ENCODE data around the gene RPLP2. TPM values are rescaled to one million over a fixed set of nuclear protein-coding genes. Genes with fewer than 3 reads are reported as not detected.

Gene RPLP2
- total RNA-seq, 1 donor from 2014 or later = 663 TPM

DNA sequence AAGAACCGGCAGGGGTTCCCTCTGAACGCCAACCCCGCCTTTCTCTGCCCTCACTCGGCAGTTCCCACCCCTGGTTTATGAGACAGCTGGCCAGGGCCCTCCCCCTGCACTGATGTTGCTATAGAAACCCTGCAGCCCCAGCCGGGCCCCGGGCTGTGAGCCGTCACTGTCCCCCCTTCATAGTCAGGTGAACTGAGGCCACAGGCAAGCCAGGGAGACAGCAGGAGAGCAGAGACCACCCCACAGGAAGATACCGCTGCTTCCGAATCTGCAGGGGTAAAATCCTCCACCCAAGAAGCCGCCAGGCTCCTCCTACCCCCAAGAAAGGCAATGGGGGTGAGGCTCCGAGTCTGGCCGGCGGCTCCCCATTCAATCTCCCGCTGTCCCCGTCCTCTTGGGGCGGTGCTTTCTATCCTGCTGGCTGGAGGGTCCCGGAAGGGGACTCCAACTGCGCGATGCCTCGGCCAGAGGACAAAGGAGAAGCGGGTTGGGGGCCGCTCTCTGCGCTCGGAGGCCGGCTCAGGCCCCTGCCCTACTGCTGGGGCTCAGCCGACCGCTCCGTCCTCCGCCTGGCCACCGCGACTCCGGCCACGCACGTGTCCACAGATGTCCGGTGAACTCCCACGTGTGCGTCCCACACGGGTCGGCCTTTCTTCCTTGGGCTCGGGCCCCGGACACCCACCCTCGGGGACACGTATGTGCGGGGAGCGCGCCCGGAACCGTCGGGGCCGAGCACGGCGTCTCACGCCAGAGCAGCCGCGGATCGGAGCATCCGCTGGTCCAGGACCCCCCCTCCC is 12.3 kb upstream of the RPLP2 start:
- no peak for DNase-seq (ENCODE audit: low read depth)
- TF ChIP-seq, protein P1, sequence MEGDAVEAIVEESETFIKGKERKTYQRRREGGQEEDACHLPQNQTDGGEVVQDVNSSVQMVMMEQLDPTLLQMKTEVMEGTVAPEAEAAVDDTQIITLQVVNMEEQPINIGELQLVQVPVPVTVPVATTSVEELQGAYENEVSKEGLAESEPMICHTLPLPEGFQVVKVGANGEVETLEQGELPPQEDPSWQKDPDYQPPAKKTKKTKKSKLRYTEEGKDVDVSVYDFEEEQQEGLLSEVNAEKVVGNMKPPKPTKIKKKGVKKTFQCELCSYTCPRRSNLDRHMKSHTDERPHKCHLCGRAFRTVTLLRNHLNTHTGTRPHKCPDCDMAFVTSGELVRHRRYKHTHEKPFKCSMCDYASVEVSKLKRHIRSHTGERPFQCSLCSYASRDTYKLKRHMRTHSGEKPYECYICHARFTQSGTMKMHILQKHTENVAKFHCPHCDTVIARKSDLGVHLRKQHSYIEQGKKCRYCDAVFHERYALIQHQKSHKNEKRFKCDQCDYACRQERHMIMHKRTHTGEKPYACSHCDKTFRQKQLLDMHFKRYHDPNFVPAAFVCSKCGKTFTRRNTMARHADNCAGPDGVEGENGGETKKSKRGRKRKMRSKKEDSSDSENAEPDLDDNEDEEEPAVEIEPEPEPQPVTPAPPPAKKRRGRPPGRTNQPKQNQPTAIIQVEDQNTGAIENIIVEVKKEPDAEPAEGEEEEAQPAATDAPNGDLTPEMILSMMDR (conservative IDR thresholded peaks at IDR 0.05; ENCODE audit: low read depth, low read length) = no peak
- peak overlapping the region; percentile 63 for H3K4me3 ChIP-seq (ENCODE audit: low read depth, low read length)

DNA sequence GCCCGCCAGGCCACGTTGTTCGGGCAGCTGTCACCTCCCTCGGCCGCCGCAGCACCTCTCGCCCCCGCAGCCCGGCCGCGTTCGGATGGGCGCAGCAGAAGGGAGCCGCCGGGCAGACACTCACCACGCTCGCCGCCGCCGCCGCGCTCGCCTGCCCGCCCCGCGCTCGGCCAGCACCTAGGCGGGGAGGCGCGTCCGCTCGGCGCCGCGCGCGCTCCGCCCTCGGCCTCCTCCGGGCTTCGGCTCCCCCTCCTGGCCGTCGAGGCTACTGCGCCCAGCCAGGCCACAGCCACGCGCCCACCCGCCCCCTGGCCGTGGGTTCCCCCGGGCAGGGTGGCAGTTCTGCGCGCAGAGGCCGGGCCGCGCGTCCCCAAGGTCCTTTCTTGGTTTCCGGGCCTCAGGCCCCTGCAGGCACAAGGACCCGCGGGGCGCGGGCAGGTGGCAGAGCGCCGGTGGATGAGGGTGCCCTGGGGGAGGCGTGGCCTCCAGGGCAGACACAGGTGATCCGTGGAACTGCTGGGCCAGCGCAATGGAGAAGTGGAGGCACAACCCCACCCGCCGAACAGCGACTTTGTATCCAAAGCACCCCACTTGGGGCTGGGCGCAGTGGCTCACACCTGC is 11.6 kb upstream of the RPLP2 start, which contains the start of gene SLC25A22:
SLC25A22 (minus strand) TSS at position 189 of the 621 bp plus-strand sequence. CDS start 3,275 bp downstream, outside the sequence.
- TF ChIP-seq, protein P1 (conservative IDR thresholded peaks at IDR 0.05; ENCODE audit: low read depth, low read length) = peak; percentile 60
- peak within 1 kb of the TSS; percentile 63 for H3K4me3 ChIP-seq (ENCODE audit: low read depth, low read length)
- DNase-seq (ENCODE audit: low read depth) = no peak

DNA sequence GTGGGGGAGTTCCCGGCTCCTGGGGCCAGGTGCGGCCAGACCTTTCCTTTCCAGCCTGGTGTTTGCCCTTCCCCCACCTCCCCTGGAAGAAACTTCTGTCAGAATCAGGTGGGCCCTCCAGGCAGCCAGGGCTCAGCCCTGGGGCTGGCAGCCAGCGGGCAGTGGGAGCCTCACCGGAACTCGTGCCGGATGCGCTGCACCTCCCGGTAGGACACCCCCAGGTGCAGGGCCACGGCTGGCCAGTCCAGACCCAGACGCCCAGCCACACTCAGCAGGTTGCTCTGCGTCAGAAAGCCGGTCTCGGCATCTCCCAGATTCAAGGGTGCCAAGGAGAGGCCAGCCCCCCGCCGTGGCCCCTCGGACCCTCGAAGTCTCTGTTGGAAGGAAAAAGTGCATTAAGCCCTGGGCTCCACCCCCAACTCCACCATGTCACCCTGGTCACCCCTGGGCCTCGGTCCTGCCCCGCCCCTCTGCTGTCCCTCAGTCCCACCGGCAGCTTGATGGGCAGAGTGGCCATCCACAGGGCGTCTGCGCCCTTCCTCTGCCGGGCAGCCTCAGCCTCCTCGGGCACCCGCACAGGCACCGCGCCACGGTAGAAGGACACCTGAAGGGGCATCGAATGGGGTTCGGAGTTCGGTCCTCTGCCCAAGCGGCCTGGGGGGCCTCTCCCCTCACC is 10.0 kb upstream of the RPLP2 start:
- H3K4me3 ChIP-seq (ENCODE audit: low read depth, low read length) = no peak overlapping the region
- no peak for DNase-seq (ENCODE audit: low read depth)
- TF ChIP-seq, protein P1 (conservative IDR thresholded peaks at IDR 0.05; ENCODE audit: low read depth, low read length) = no peak

DNA sequence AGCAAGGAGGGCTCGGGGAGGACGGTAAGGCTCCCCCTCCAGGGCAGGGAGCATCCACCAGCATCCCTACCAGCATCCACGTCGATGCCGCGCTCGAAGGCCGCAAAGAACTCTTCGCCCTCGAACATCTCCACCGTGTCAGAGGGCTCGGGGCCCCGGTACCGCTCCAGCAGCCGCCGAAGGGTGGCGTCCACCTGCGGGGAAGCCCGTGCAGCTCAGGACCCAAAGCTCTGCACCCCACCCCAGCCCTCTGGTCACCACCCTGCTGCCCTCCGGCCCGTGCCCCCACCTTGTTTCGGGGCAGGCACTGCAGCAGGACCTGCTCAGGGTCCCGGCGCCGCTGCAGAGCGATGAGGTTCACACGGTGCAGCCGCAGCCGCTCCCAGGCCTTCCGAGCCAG is 9.3 kb upstream of the RPLP2 start:
- H3K4me3 ChIP-seq (ENCODE audit: low read depth, low read length) = no peak overlapping the region
- DNase-seq (ENCODE audit: low read depth) = no peak

DNA sequence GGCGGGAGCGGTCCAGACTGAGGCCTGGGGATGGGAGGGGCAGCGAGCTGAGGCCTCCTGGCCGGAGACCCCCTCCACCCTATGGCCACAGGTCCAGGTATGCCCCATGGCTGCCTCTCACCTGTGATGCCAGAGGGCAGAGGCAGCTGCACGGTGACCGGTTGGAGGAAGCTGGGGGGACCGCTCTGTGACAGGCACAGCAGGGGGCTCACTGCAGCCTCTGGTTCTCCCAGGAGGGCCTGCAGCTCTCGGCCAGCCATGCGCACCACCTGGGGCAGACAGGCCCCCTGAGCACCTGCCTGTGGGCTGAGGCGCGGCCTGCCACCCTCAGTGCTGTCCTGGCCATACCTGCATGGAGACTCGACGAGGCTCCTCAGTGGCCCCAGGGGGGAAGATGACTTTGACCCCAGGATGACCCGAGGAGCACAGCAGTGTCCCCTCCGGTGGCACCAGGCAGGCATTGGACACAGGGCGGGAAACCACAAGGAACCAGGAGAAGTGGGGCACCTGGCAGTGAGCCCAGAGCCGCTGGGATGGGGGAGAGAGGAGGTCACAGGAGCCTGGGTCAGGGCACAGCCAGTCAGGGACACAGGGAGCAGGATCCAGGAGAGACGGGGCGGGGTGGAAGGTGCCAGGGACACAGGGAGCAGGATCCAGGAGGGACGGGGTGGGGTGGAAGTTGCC is 8.5 kb upstream of the RPLP2 start:
- TF ChIP-seq, protein P1 (conservative IDR thresholded peaks at IDR 0.05; ENCODE audit: low read depth, low read length) = no peak

More for the DNA sequence above, 9.3 kb upstream of the RPLP2 start:
- TF ChIP-seq, protein P1 (conservative IDR thresholded peaks at IDR 0.05; ENCODE audit: low read depth, low read length) = no peak

DNA sequence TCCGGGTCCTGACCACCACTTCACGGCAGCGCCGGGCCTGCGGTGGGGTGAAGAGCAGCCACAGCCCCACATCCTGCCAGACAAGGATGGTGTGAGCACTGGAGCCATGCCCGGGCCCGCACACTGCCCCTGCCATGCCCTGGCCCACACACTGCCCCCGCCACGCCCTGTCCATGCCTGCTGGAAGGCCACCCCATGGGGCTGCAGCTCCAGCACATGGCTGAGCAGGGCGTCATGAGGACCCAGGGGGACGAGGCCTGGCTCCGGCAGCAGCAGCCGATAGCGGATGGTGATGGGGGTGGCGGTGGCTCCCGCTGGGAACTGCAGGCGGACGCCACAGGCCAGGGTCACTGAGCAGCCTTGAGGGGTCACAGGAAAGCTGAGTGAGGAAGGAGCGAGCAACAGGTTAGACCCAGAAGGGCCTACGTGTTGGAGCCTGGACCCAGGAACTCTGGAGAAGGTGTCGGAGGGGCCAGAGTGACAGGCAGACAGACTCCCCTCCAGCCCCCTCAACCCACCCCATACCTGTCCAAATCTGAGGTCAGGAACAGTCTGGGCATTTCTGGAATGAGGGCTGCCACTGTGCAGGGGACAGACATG is 7.6 kb upstream of the RPLP2 start:
- H3K4me3 ChIP-seq (ENCODE audit: low read depth, low read length) = no peak overlapping the region
- TF ChIP-seq, protein P1 (conservative IDR thresholded peaks at IDR 0.05; ENCODE audit: low read depth, low read length) = no peak
- no peak for DNase-seq (ENCODE audit: low read depth)

More for the DNA sequence above, 8.5 kb upstream of the RPLP2 start:
- DNase-seq (ENCODE audit: low read depth) = no peak
- no peak overlapping the region for H3K4me3 ChIP-seq (ENCODE audit: low read depth, low read length)
